Glutamatergic neuron (in vitro differentiated cells): Measurements from ENCODE around the gene FES. TPM values are rescaled to one million over a fixed set of nuclear protein-coding genes. Genes with fewer than 3 reads are reported as not detected.

Experiments used
- DNase-seq: peaks from one replicate; pipeline ENCODE4 v3.0.0; 2022
- H3K27ac Mint-ChIP-seq: one replicate; pipeline ENCODE4 v1.8.0; 2020; ENCODE audit warnings: mild to moderate bottlenecking, mixed read lengths, inconsistent platforms; ENCODE audit not compliant: unreplicated experiment
- H3K27me3 Mint-ChIP-seq: one replicate; pipeline ENCODE4 v1.8.0; 2020; ENCODE audit warnings: mild to moderate bottlenecking, moderate library complexity, mixed read lengths, inconsistent platforms; ENCODE audit not compliant: unreplicated experiment
- H3K36me3 Mint-ChIP-seq: one replicate; pipeline ENCODE4 v1.8.0; 2020; ENCODE audit warnings: mild to moderate bottlenecking, mixed read lengths, inconsistent platforms; ENCODE audit not compliant: unreplicated experiment
- H3K4me1 Mint-ChIP-seq: one replicate; pipeline ENCODE4 v1.8.0; 2020; ENCODE audit warnings: mild to moderate bottlenecking, low read depth, mixed read lengths, inconsistent platforms; ENCODE audit not compliant: unreplicated experiment
- H3K4me3 Mint-ChIP-seq: one replicate; pipeline ENCODE4 v1.8.0; 2020; ENCODE audit warnings: mild to moderate bottlenecking, mixed read lengths, inconsistent platforms; ENCODE audit not compliant: unreplicated experiment
- H3K9me3 Mint-ChIP-seq: one replicate; pipeline ENCODE4 v1.8.0; 2020; ENCODE audit warnings: mild to moderate bottlenecking, moderate library complexity, mixed read lengths, inconsistent platforms; ENCODE audit not compliant: unreplicated experiment
- CTCF ChIP-seq: fragments of 200-600 bp; sonication (generic); IDR thresholded peaks from one replicate; pipeline ENCODE4 v1.5.0; 2021; ENCODE audit not compliant: partially characterized antibody, unreplicated experiment
- total RNA-seq: library from RNA; stranded (reverse); fragmentation: NEBNext Ultra II Directional; extraction: Animal tissue kit (Norgen Biotek cat#: 25700); gene quantifications from one replicate; pipeline ENCODE4 v1.2.1, GENCODE V29; 2021; ENCODE audit not compliant: unreplicated experiment

The FES gene
- total RNA-seq, 1 donor from 2014 or later: 3.3 TPM

- H3K4me3 Mint-ChIP-seq: no peak overlapping the region
- H3K9me3 Mint-ChIP-seq: no peaks in the 10 kb centered on the region
- no peak for TF ChIP-seq CTCF
- DNase-seq: no peak
- H3K27me3 Mint-ChIP-seq: peaks cover 2% of the 10 kb centered on the region
- H3K27ac Mint-ChIP-seq: no peak overlapping the region
- H3K4me1 Mint-ChIP-seq: peaks cover 5% of the 10 kb centered on the region
- H3K36me3 Mint-ChIP-seq: no peaks in the 10 kb centered on the region
Measured at GRCh38 chr15:90860942-90861675, 23.2 kb upstream of the FES start.

- TF ChIP-seq CTCF: no peak
- no peak overlapping the region for H3K4me3 Mint-ChIP-seq
- no peaks in the 10 kb centered on the region for H3K9me3 Mint-ChIP-seq
Measured at GRCh38 chr15:90862487-90862886, 21.8 kb upstream of the FES start.

GRCh38 chr15:90862964-90863778 is 21.1 kb upstream of the FES start:
- H3K9me3 Mint-ChIP-seq: no peaks in the 10 kb centered on the region
- no peaks in the 10 kb centered on the region for H3K36me3 Mint-ChIP-seq
- no peak for TF ChIP-seq CTCF
- peaks cover 2% of the 10 kb centered on the region for H3K27me3 Mint-ChIP-seq
- DNase-seq: no peak
- H3K4me3 Mint-ChIP-seq: no peak overlapping the region
- no peak overlapping the region for H3K27ac Mint-ChIP-seq
- peaks cover 5% of the 10 kb centered on the region for H3K4me1 Mint-ChIP-seq

More at GRCh38 chr15:90862487-90862886, 21.8 kb upstream of the FES start:
- no peak for DNase-seq
- Mint-ChIP-seq H3K27ac (no peak overlapping the region), H3K27me3 (peaks cover 2% of the 10 kb centered on the region), H3K4me1 (peaks cover 5% of the 10 kb centered on the region), H3K36me3 (no peaks in the 10 kb centered on the region)

- Mint-ChIP-seq H3K4me1 (peaks cover 7% of the 10 kb centered on the region), H3K4me3 (no peak overlapping the region)
Measured at GRCh38 chr15:90863987-90864386, 20.3 kb upstream of the FES start.

More at GRCh38 chr15:90863987-90864386, 20.3 kb upstream of the FES start:
- no peak for TF ChIP-seq CTCF
- H3K36me3 Mint-ChIP-seq: no peaks in the 10 kb centered on the region
- H3K27me3 Mint-ChIP-seq: peaks cover 2% of the 10 kb centered on the region
- H3K27ac Mint-ChIP-seq: no peak overlapping the region
- DNase-seq: no peak
- H3K9me3 Mint-ChIP-seq: no peaks in the 10 kb centered on the region
